Measurements from ENCODE around the gene MYCN. TPM values are rescaled to one million over a fixed set of nuclear protein-coding genes. Genes with fewer than 3 reads are reported as not detected.

MYCN gene
- polyA plus RNA-seq, 1 donor (not counting 4 experiments of a cell fraction or from before 2014, with no cell fraction given): not detected

DNA sequence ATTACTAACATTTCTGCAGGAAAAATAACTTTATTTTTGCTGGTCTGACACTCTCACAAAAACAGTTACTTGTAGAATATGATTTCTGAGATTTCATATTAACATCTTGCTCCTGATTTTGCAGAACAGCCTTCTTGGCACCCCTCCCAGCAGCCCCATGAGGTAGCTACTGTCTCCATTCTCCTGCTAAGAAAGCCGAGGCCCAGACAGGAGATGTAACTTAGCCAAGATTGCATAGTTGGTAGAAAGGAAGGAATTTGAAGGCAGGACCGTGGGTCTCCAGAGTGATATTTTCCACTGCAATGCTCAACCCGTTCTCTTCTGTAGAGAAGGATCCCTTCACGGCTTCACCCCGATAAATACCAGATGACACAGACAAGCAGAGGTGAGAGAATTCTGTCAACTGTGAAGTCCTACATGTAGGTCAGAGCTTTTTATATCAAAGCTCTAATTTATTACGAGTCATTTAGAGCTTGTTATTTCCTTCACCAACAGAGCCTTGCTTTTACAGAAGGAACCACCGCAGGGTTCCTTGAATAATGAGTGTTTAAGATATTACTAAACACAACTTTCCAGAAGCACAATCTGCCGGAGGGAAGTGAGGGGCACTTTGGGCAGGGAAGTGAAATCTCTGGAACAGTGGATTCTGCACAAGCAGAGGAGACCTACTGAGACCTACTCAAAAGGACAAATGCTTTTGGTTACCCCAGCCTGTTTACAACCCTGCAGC lies 48.0 kb upstream of the MYCN start:
- TF ChIP-seq EZH2 (IDR thresholded peaks at IDR 0.05; ENCODE audit: low read length): no peak
- TF ChIP-seq, protein P1, sequence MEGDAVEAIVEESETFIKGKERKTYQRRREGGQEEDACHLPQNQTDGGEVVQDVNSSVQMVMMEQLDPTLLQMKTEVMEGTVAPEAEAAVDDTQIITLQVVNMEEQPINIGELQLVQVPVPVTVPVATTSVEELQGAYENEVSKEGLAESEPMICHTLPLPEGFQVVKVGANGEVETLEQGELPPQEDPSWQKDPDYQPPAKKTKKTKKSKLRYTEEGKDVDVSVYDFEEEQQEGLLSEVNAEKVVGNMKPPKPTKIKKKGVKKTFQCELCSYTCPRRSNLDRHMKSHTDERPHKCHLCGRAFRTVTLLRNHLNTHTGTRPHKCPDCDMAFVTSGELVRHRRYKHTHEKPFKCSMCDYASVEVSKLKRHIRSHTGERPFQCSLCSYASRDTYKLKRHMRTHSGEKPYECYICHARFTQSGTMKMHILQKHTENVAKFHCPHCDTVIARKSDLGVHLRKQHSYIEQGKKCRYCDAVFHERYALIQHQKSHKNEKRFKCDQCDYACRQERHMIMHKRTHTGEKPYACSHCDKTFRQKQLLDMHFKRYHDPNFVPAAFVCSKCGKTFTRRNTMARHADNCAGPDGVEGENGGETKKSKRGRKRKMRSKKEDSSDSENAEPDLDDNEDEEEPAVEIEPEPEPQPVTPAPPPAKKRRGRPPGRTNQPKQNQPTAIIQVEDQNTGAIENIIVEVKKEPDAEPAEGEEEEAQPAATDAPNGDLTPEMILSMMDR (optimal IDR thresholded peaks at IDR 0.05 in 1 of 3, IDR thresholded peaks at IDR 0.05 in 1 of 3, conservative IDR thresholded peaks at IDR 0.05 in 1 of 3; ENCODE audit: extremely low read depth in 1 of 3, insufficient read depth in 2 of 3, low read length in 3 of 3): no peak
- no peak for FAIRE-seq
- dilution Hi-C loops (cut with MboI; ENCODE audit: extremely low pct_ligation_motif_present, low sequenced_read_pairs): no loop called here

DNA sequence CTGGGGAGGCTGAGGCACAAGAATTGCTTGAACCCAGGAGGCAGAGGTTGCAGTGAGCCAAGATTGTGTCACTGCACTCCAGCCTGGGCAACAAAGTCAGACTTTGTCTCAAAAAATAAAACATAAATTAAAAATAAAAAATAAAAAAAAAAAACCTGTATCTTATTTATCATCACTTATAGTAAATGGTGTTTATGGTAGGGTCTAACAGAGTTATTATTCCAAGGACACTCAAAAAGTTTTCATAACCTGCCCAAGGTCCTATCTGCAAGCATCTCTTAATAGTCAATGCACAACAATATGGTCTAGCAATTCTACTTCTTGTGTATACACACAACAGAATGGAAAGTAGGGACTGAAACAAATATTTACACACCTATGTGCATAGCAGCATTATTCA lies 47.3 kb upstream of the MYCN start:
- H3K9me1 ChIP-seq (ENCODE audit: control insufficient read depth, extremely low read depth, insufficient read depth, low read length): no peaks in the 10 kb centered on the region
- dilution Hi-C loops (cut with MboI; ENCODE audit: extremely low pct_ligation_motif_present, low sequenced_read_pairs): no loop called here
- no peaks in the 10 kb centered on the region for H3K27me3 ChIP-seq (ENCODE audit: control insufficient read depth, extremely low read depth, insufficient read depth, low read length)
- no peaks in the 10 kb centered on the region for H3K36me3 ChIP-seq (ENCODE audit: control insufficient read depth in 2 of 2, extremely low read depth in 1 of 2, insufficient read depth in 2 of 2, low read length in 2 of 2)
- TF ChIP-seq, protein P1 (optimal IDR thresholded peaks at IDR 0.05 in 1 of 3, IDR thresholded peaks at IDR 0.05 in 1 of 3, conservative IDR thresholded peaks at IDR 0.05 in 1 of 3; ENCODE audit: extremely low read depth in 1 of 3, insufficient read depth in 2 of 3, low read length in 3 of 3): no peak
- TF ChIP-seq EZH2 (IDR thresholded peaks at IDR 0.05; ENCODE audit: low read length): no peak
- H4K20me1 ChIP-seq (ENCODE audit: control insufficient read depth, extremely low read depth, insufficient read depth, low read length): no peaks in the 10 kb centered on the region
- no peak overlapping the region for H3K9ac ChIP-seq (ENCODE audit: control insufficient read depth, extremely low read depth, insufficient read depth, low read length)
- no peak overlapping the region for H3K4me3 ChIP-seq (ENCODE audit: control insufficient read depth in 2 of 3, extremely low read depth in 1 of 3, insufficient read depth in 2 of 3, low read depth in 1 of 3, low read length in 3 of 3)
- no peak for DNase-seq (ENCODE audit: low read depth, low spot score)
- no peaks in the 10 kb centered on the region for H3K9me3 ChIP-seq (ENCODE audit: control insufficient read depth, low read depth, low read length)
- H3K4me1 ChIP-seq (ENCODE audit: control insufficient read depth, extremely low read depth, insufficient read depth, low read length): peaks cover 8% of the 10 kb centered on the region
- no peak for FAIRE-seq
- no peak overlapping the region for H2AFZ ChIP-seq (ENCODE audit: control insufficient read depth, low read length)
- no peaks in the 10 kb centered on the region for H3K79me2 ChIP-seq (ENCODE audit: control insufficient read depth, insufficient read depth, low read length)
- H3K4me2 ChIP-seq (ENCODE audit: control insufficient read depth, extremely low read depth, insufficient read depth, low read depth, low read length): no peak overlapping the region
- no peak overlapping the region for H3K27ac ChIP-seq (ENCODE audit: control insufficient read depth, insufficient read depth, low read length)

More for the DNA sequence above, 48.0 kb upstream of the MYCN start:
- Histone ChIP-seq H3K9ac (ENCODE audit: control insufficient read depth, extremely low read depth, insufficient read depth, low read length) (no peak overlapping the region), H3K9me1 (ENCODE audit: control insufficient read depth, extremely low read depth, insufficient read depth, low read length) (no peaks in the 10 kb centered on the region), H3K79me2 (ENCODE audit: control insufficient read depth, insufficient read depth, low read length) (no peaks in the 10 kb centered on the region), H2AFZ (ENCODE audit: control insufficient read depth, low read length) (no peak overlapping the region), H3K9me3 (ENCODE audit: control insufficient read depth, low read depth, low read length) (no peaks in the 10 kb centered on the region), H3K4me3 (ENCODE audit: control insufficient read depth in 2 of 3, extremely low read depth in 1 of 3, insufficient read depth in 2 of 3, low read depth in 1 of 3, low read length in 3 of 3) (no peak overlapping the region), H3K36me3 (ENCODE audit: control insufficient read depth in 2 of 2, extremely low read depth in 1 of 2, insufficient read depth in 2 of 2, low read length in 2 of 2) (no peaks in the 10 kb centered on the region), H3K27me3 (ENCODE audit: control insufficient read depth, extremely low read depth, insufficient read depth, low read length) (no peaks in the 10 kb centered on the region), H3K4me1 (ENCODE audit: control insufficient read depth, extremely low read depth, insufficient read depth, low read length) (peaks cover 8% of the 10 kb centered on the region), H3K27ac (ENCODE audit: control insufficient read depth, insufficient read depth, low read length) (no peak overlapping the region), H3K4me2 (ENCODE audit: control insufficient read depth, extremely low read depth, insufficient read depth, low read depth, low read length) (no peak overlapping the region), H4K20me1 (ENCODE audit: control insufficient read depth, extremely low read depth, insufficient read depth, low read length) (no peaks in the 10 kb centered on the region)
- no peak for DNase-seq (ENCODE audit: low read depth, low spot score)

Measured in keratinocyte (primary cell).